Measurements from ENCODE around the gene TNFRSF19.
"Not testable (repeated sequence)": the region's sequence is repeated elsewhere in the genome, so short reads cannot be mapped to it uniquely, and the experiment has no call there.

Gene TNFRSF19

DNA sequence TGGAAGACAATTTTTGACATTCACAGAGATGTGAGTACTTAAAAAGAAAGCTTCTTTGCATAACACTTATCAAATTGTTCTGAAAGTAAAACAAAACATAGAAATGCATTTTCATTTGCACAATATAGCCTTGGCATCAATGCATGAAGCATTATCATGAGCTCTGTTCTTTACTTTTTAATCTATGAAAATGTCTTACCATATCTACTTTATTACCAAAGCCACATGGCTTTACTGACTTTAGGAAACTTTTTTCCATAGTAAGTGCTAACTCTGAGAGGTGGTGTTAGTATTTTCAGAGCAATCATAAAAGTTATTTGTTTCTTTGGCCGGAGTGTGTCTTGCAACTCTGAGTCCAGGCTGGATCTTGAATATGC, 10.5 kb downstream of the TNFRSF19 start:
- no peaks in the 10 kb centered on the region for H3K9me3 Mint-ChIP-seq
- peaks cover 5% of the 10 kb centered on the region for H3K36me3 Mint-ChIP-seq
- ATAC-seq (no peak), DNase-seq (ENCODE audit: low spot score in 2 of 2) (no peak)
- peaks cover 20% of the 10 kb centered on the region for H3K4me1 Mint-ChIP-seq
- H3K4me3 Mint-ChIP-seq, result no peak overlapping the region
- H3K27ac Mint-ChIP-seq, result no peak overlapping the region

DNA sequence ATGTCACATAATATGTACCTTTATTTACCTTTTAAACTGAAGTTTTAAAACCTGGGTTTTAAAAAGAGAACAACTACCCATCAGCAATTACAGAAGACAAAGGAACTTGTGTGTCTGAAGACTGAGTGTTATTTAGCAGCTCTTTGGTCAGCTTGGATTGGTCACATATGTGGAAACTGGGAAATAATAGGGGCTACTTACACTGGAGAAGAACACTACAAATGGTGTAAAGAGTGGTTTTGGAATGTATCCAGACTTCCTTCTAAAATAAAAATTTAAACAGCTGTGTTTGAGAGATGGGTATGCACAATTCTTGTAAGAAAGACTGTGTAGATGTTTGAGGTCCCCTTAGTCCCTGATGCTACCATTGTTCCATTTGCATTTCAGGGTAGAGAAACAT, 13.3 kb downstream of the TNFRSF19 start:
- ATAC-seq (no peak), DNase-seq (ENCODE audit: low spot score in 2 of 2) (no peak)
- Mint-ChIP-seq H3K4me3 (no peak overlapping the region), H3K9me3 (no peaks in the 10 kb centered on the region), H3K36me3 (no peaks in the 10 kb centered on the region), H3K27ac (no peak overlapping the region), H3K4me1 (peaks cover 8% of the 10 kb centered on the region)

DNA sequence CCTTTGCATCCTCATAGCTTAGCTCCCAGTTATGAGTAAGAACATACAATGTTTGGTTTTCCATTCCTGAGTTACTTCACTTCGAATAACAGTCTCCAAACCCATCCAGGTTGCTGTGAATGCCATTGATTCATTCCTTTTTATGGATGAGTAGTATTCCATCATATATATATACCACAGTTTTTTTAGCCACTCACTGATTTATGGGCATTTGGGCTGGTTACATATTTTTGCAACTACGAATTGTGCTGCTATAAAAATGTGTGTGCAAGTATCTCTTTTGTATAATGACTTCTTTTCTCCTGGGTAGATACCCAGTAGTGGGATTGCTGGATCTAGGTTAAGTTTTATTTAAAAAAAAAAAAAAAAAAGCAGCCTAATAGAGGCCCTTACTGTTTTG, 14.1 kb downstream of the TNFRSF19 start:
- Mint-ChIP-seq H3K36me3 (no peaks in the 10 kb centered on the region), H3K4me3 (no peak overlapping the region), H3K27ac (no peak overlapping the region), H3K9me3 (no peaks in the 10 kb centered on the region), H3K4me1 (peaks cover 8% of the 10 kb centered on the region)
- no peak for DNase-seq (ENCODE audit: low spot score in 2 of 2)
- no peak for ATAC-seq

DNA sequence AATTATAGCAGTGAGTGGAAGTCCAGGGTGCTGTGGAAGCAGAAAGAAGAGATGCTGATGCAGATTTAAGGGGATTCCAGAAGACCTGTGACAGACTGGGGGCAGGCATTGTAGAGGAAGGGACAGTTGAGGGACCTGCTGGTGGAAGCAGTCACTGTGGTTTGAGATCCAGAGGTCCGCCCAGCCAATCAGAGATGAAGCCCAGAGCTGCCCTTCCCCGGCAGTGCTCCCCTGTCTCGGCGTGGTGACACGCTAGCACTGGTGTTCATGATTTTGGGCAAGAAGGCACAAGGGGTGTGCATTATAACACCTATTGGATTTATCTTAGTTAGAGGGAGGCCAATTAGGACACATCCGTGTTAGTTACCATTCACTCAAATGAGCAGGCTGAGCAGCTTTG, 16.1 kb downstream of the TNFRSF19 start:
- H3K4me3 Mint-ChIP-seq, result no peak overlapping the region
- ATAC-seq (no peak), DNase-seq (ENCODE audit: low spot score in 2 of 2) (no peak)
- no peaks in the 10 kb centered on the region for H3K36me3 Mint-ChIP-seq
- no peaks in the 10 kb centered on the region for H3K4me1 Mint-ChIP-seq
- H3K9me3 Mint-ChIP-seq, result no peaks in the 10 kb centered on the region
- H3K27ac Mint-ChIP-seq, result no peak overlapping the region

DNA sequence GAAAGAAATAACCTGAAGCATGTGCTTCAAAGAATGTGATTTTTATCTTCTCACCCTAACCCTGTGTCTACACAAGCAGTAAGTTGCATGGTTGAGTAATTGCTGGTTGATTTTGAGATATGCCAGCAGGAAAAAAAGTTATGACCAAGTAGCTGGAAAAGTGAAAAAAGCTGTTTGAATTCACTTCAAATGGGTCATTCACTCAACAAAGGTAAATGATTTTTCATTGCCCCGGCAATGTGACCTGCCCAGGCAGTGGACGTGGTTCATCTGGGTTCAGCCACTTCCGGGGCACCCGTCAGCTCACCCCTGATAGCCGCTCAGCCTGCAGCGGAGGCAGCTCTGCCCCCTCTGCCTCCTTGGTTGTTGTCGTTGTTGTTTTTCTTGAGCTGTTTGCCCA, 18.5 kb downstream of the TNFRSF19 start:
- ATAC-seq (no peak), DNase-seq (ENCODE audit: low spot score in 2 of 2) (no peak)
- Mint-ChIP-seq H3K4me3 (no peak overlapping the region), H3K27ac (no peak overlapping the region), H3K36me3 (no peaks in the 10 kb centered on the region), H3K4me1 (no peaks in the 10 kb centered on the region), H3K9me3 (no peaks in the 10 kb centered on the region)

DNA sequence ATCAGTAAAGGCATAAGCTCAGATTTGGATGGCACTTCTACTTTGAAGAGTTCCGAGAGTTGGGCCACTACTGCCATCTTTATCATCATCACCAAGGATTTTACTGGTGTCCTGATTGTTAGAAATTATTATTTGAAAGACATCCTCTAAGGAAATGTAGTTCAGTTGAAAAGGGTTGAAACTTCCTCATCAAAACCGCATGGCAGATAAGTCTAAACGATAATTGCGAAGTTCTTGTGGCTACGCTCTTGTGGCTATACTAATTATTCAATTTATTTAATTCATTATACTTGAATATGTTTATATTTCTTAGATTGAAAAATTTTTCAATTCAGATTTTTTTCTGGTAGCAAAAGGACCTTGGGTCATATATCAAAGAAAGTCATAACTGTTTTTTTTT, 22.4 kb downstream of the TNFRSF19 start:
- Mint-ChIP-seq H3K4me3 (no peak overlapping the region), H3K9me3 (no peaks in the 10 kb centered on the region), H3K36me3 (no peaks in the 10 kb centered on the region), H3K4me1 (no peaks in the 10 kb centered on the region), H3K27ac (no peak overlapping the region)
- DNase-seq (ENCODE audit: low spot score in 2 of 2) (no peak), ATAC-seq (no peak)

DNA sequence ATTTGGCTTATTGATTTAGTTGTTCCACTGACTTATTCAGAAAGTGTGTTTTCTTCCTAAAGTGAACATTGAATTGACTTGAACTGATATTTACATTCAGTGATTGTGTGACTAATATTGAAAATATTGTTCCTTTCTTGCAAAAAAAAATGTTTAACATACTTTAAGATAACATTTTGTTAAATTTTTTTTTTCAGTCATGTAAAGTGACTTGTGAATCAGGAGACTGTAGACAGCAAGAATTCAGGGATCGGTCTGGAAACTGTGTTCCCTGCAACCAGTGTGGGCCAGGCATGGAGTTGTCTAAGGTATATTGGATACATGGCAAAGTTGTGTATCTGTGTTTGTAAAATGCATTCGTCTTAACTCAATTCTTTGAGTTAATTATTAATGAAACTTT, 22.9 kb downstream of the TNFRSF19 start:
- Mint-ChIP-seq H3K27ac (no peak overlapping the region), H3K4me3 (no peak overlapping the region), H3K36me3 (no peaks in the 10 kb centered on the region), H3K4me1 (no peaks in the 10 kb centered on the region), H3K9me3 (no peaks in the 10 kb centered on the region)
- no peak for DNase-seq (ENCODE audit: low spot score in 2 of 2)
- ATAC-seq, result no peak

DNA sequence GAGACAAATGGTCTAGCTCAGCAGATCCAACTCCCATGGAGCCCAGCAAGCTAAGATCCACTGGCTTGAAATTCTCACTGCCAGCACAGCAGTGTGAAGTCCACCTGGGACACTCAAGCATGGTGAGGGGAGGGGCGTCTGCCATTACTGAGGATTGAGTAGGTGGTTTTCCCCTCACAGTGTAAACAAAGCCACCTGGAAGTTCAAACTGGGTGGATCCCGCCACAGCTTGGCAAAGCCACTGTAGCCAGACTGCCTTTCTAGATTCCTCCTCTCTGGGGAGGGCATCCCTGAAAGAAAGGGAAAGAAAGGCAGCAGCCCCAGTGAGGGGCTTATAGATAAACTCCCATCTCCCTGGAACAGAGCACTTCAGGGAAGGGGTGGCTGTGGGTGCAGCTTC, 24.1 kb downstream of the TNFRSF19 start:
- H3K27ac Mint-ChIP-seq; H3K4me1 Mint-ChIP-seq; ATAC-seq; H3K4me3 Mint-ChIP-seq; DNase-seq (ENCODE audit: low spot score in 2 of 2); H3K36me3 Mint-ChIP-seq; H3K9me3 Mint-ChIP-seq: not testable (repeated sequence)

DNA sequence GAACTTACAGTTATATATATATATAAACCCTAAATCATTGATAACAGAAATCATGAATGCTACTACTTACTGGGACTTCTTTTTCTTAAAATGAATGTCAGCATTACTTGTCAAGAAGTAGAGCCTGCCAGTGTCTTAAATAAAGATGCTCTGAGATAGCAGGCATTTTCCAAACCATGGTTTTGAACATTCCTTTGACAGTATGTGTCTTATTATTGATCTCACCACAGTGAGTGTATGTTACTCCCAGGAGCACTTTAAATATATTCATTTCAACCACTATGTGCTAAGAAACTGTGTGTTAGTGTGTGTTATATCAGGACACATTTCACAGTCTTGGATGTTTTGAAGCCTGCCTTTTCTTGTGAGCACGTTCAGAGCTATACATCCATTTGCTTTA, 28.2 kb downstream of the TNFRSF19 start:
- no peak overlapping the region for H3K27ac Mint-ChIP-seq
- DNase-seq (ENCODE audit: low spot score in 2 of 2), result no peak

DNA sequence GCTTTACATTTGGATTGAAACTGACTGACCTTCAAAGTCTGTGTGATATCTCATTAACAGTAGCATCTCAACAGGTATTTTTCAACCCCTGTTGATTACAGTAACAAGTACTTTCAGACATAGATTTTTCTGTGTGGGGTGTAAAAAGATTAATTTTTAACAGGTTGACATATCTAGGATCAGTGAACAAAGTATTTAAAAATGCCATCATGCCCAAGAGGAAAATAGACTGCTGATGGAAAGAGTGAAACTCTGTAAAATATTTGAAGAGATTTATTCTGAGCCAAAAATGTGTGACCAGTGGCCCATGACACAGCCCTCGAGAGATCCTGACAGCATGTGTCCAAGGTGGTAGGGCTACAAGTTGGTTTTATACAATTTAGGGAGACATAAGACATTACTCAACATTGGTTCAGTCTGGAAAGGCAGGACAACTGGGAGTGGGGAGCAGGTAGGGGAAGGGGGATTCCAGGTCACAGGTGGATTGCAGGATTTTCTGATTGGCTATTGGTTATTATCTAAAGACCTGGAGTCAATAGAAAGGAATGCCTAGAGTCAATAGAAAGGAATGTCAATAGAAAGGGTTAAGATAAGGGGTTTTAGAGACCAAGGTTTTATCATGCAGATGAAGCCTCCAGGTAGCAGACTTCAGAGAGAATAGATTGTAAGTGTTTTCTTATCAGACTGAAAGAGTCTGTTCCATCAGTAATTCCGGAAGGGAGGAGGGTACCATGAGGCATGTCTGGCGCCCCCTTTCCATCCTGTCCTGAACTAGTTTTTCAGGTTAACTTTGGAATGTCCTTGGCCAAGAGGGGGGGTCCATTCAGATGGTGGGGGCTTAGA, 29.1 kb downstream of the TNFRSF19 start:
- Mint-ChIP-seq H3K4me1 (no peaks in the 10 kb centered on the region), H3K4me3 (no peak overlapping the region), H3K27ac (no peak overlapping the region), H3K9me3 (no peaks in the 10 kb centered on the region), H3K36me3 (no peaks in the 10 kb centered on the region)
- DNase-seq (ENCODE audit: low spot score in 2 of 2) (no peak), ATAC-seq (no peak)

More for the DNA sequence above, 28.2 kb downstream of the TNFRSF19 start:
- H3K4me3 Mint-ChIP-seq, result no peak overlapping the region
- H3K4me1 Mint-ChIP-seq, result no peaks in the 10 kb centered on the region
- no peaks in the 10 kb centered on the region for H3K9me3 Mint-ChIP-seq
- ATAC-seq, result no peak
- no peaks in the 10 kb centered on the region for H3K36me3 Mint-ChIP-seq

DNA sequence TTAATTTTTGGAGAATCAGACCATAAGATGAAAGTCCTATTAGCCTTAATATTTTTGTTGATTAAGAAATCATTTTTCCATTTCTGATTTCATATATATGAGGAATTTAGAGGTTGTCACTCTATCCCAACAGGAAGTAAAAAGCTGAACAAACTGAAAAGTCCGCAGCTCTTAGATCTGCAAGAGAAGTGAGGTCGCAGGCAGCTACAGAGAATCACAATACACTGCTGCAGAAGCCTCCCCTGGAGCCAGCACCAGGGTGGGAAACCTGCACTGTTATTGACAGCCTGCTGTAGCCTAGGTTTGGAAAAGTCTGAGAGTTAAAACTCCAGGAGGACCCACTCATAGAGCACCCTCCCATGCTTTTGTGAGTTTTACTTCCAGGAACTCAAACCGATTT, 29.9 kb downstream of the TNFRSF19 start:
- H3K4me1 Mint-ChIP-seq, result no peaks in the 10 kb centered on the region
- H3K9me3 Mint-ChIP-seq, result no peaks in the 10 kb centered on the region
- DNase-seq (ENCODE audit: low spot score in 2 of 2) (no peak), ATAC-seq (no peak)
- no peak overlapping the region for H3K27ac Mint-ChIP-seq
- H3K36me3 Mint-ChIP-seq, result no peaks in the 10 kb centered on the region
- no peak overlapping the region for H3K4me3 Mint-ChIP-seq

DNA sequence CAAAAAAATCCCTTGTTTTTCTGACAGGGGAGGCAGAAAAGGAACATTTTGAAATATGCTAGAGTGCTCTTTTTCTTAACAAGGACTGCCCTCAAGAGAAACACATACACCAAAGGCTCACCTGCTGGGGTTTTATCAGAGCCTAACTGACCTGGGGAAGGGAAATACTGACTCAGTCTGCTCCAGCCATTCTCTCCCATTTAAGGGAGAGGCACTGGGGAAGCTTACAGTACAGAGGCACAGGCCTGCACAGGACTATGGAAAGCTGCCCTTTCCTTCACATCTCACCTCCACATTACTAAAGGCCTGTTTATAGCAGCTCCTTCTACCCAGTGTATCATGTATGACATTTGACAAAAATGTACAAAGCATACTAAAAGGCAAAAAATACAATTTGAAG, 30.3 kb downstream of the TNFRSF19 start:
- Mint-ChIP-seq H3K36me3 (no peaks in the 10 kb centered on the region), H3K4me3 (no peak overlapping the region), H3K27ac (no peak overlapping the region), H3K9me3 (no peaks in the 10 kb centered on the region), H3K4me1 (no peaks in the 10 kb centered on the region)
- DNase-seq (ENCODE audit: low spot score in 2 of 2) (no peak), ATAC-seq (no peak)

DNA sequence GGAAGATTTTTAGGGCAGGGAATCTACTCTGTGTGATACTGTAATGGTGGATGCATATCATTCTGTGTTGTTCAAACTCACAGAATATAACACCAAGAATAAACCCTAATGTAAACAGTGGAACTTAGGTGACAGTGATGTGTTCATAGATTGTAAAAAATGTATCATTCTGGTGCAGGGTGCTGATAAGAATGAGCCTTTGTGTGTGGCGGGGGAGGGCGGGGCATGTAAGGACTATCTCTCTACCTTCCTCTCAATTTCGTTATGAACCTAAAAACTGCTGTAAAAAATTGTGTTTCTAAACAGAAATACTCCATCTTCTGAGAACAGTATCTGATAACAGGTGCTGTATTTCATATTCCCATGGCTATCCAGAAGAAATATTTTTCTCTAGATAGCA, 35.6 kb downstream of the TNFRSF19 start:
- no peaks in the 10 kb centered on the region for H3K9me3 Mint-ChIP-seq
- no peak for DNase-seq (ENCODE audit: low spot score in 2 of 2)
- no peaks in the 10 kb centered on the region for H3K36me3 Mint-ChIP-seq

DNA sequence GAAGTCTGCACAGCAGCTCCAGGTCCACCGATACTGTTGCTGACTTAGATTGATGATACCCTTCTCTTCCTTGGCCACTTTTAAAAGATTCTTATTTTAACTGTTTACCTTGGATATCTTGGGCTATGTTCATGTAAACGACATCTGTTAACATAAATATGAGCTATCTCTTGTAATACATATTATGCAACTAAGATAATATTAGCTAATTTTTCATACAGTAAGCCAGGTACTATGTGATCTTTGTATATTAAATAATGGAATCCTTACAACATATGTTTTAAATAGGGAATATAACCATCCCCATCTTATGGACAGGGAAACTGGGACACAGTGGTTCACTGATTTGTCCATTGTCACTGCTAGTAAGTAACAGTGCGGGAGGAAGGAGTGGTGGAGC, 37.9 kb downstream of the TNFRSF19 start:
- H3K9me3 Mint-ChIP-seq, result no peaks in the 10 kb centered on the region
- H3K4me1 Mint-ChIP-seq, result no peaks in the 10 kb centered on the region
- no peaks in the 10 kb centered on the region for H3K36me3 Mint-ChIP-seq
- H3K4me3 Mint-ChIP-seq, result no peak overlapping the region
- no peak overlapping the region for H3K27ac Mint-ChIP-seq
- ATAC-seq (no peak), DNase-seq (ENCODE audit: low spot score in 2 of 2) (no peak)

More for the DNA sequence above, 35.6 kb downstream of the TNFRSF19 start:
- no peak overlapping the region for H3K27ac Mint-ChIP-seq
- no peak overlapping the region for H3K4me3 Mint-ChIP-seq
- H3K4me1 Mint-ChIP-seq, result no peaks in the 10 kb centered on the region
- no peak for ATAC-seq

DNA sequence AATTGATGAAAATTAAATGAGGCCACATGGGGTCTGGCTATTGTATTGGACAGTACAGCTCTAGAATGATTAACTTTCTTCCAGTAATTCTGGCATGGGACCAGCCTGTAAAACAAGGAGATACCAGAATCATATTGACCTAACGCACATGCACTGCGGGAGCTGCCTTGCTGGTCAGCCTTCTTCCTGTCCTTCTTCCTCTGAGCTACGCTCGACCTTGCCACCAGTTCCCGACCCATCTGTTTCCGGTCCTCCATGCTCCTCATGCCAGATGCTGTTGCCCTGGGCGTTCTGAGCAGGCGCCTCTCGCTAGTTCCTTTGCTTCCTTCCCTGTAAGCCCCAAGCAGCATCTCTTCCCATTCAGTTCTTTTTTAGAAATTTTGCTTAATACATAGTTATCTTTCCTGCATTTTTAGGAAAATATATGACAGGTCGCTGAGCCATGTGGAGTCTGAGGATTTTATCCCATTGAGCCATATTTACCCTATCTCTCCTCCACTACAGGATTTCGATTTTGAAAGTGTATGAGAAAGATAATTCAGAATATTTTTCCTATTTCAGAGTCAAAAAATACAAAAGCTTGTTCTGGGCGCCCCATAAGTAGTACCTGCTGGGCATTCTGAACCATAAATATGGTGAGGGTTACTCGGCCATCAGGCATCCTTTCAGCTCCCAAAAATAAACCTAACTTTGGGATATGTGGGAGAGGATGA, 38.6 kb downstream of the TNFRSF19 start:
- Mint-ChIP-seq H3K36me3 (no peaks in the 10 kb centered on the region), H3K9me3 (no peaks in the 10 kb centered on the region), H3K4me3 (no peak overlapping the region), H3K4me1 (no peaks in the 10 kb centered on the region), H3K27ac (no peak overlapping the region)
- DNase-seq (ENCODE audit: low spot score in 2 of 2), result no peak
- no peak for ATAC-seq

DNA sequence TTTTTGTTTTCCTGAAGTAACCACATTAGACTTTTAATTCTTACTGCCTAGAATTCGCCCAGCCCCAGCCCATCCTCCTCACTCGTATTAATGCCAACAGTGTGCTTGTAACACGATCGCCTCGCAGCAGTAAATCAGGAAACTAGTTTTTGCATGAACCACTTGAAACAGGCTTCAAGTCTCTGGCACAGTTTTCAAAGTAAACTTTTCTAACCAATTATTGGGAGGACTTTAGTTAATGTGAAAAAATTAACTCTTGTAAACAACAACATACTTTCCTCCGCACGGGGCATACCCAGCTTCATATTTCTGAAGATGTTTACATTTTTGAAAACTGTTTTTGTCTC, 39.2 kb downstream of the TNFRSF19 start:
- no peak for ATAC-seq

More for the DNA sequence above, 39.2 kb downstream of the TNFRSF19 start:
- Mint-ChIP-seq H3K27ac (no peak overlapping the region), H3K4me3 (no peak overlapping the region), H3K9me3 (no peaks in the 10 kb centered on the region), H3K4me1 (no peaks in the 10 kb centered on the region), H3K36me3 (no peaks in the 10 kb centered on the region)
- no peak for DNase-seq (ENCODE audit: low spot score in 2 of 2)

Measured in stimulated activated effector memory CD8-positive, alpha-beta T cell treated with anti-CD3 and anti-CD28 coated beads, Interleukin-12 subunit alpha, Interleukin-12 subunit beta, amount 100 ng/mL, for 72 hours (primary cell).